Body of pancreas (tissue), 4 donors: Measurements from ENCODE around the gene SPPL2C. TPM values are rescaled to one million over a fixed set of nuclear protein-coding genes. Genes with fewer than 3 reads are reported as not detected.

Experiments used
- ATAC-seq: fragments of 150-250 bp; one replicate; pipeline ENCODE4 v1.9.1; 2016
- DNase-seq, 4 donors: peaks; one replicate each; pipeline ENCODE4 v3.0.0-alpha.2; 2019
- H3K27ac ChIP-seq, 4 donors: fragments of 200-600 bp; sonication (generic); 1 replicate in 3 of 4; 2 replicates in 1 of 4; pipeline versions ENCODE4 v1.5.1 to v1.6.1; 2016 to 2019; ENCODE audit warnings: mild to moderate bottlenecking in 1 of 4, mixed read lengths in 1 of 4, moderate library complexity in 1 of 4
- H3K27me3 ChIP-seq, 2 donors: fragments of 200-600 bp; sonication (generic); one replicate each; pipeline ENCODE4 v1.6.0; 2016; ENCODE audit warnings: mild to moderate bottlenecking in 1 of 2
- H3K36me3 ChIP-seq, 2 donors: fragments of 200-600 bp; sonication (generic); replicated peaks in 1 of 2; 2 replicates each; pipeline ENCODE4 v1.5.1; 2016; ENCODE audit warnings: low read depth in 2 of 2; ENCODE audit not compliant: insufficient read depth in 1 of 2
- H3K4me1 ChIP-seq: fragments of 200-600 bp; sonication (generic); one replicate; pipeline ENCODE4 v1.6.0; 2016
- H3K4me3 ChIP-seq, 2 donors: fragments of 200-600 bp; sonication (generic); 1 replicate in 1 of 2; 2 replicates in 1 of 2; pipeline ENCODE4 v1.5.1; 2016 to 2019
- H3K9me3 ChIP-seq, 3 donors: fragments of 200-600 bp; sonication (generic); 1 replicate in 2 of 3; 2 replicates in 1 of 3; pipeline ENCODE4 v1.5.1; 2016
- POLR2A ChIP-seq, 3 donors: fragments of 450-650 bp; IDR thresholded peaks; one replicate each; pipeline ENCODE4 v1.6.1; 2016; ENCODE audit warnings: antibody characterized with exemption in 3 of 3, mild to moderate bottlenecking in 2 of 3
- WGBS, 2 donors: methylation state at CpG; one replicate each; pipeline ENCODE4 v1.1.5; 2017; 5-methylcytosine and 5-hydroxymethylcytosine counted together
- intact Hi-C: fragments of 100-400 bp; cut with DNase I; formaldehyde crosslinking; loops from one replicate; pipeline ENCODE4 v1.15.1; 2023
- total RNA-seq, 2 donors: library from RNA; depleted of rRNA; stranded (reverse); fragments of >200 nt; gene quantifications; one replicate each; pipeline ENCODE4 v1.1.0, GENCODE V29; 2016
- TF ChIP-seq, protein P1 (sequence below), 7 experiments: fragments of 450-650 bp in 4 of 7; fragments of 200-600 bp in 3 of 7; sonication (generic) in 3 of 7; IDR thresholded peaks; one replicate each; pipeline ENCODE4 v1.5.1; 2016 to 2019; ENCODE audit warnings: antibody characterized with exemption in 7 of 7

The SPPL2C gene
- total RNA-seq, 2 donors from 2014 or later = not detected

GRCh38 chr17:45871718-45872117 lies 27.0 kb downstream of the SPPL2C start:
- intact Hi-C loops = no loop called here
- no peak for DNase-seq
- 65 to 68% methylated on average over 5 of the region's 5 CpGs for WGBS, 2 donors
- ATAC-seq = no peak
- no peaks in the 10 kb centered on the region for H3K36me3 ChIP-seq
- H3K27ac ChIP-seq = no peak overlapping the region
- peaks cover 0 to 4% of the 10 kb centered on the region in 2 donors for H3K27me3 ChIP-seq
- TF ChIP-seq, protein P1, sequence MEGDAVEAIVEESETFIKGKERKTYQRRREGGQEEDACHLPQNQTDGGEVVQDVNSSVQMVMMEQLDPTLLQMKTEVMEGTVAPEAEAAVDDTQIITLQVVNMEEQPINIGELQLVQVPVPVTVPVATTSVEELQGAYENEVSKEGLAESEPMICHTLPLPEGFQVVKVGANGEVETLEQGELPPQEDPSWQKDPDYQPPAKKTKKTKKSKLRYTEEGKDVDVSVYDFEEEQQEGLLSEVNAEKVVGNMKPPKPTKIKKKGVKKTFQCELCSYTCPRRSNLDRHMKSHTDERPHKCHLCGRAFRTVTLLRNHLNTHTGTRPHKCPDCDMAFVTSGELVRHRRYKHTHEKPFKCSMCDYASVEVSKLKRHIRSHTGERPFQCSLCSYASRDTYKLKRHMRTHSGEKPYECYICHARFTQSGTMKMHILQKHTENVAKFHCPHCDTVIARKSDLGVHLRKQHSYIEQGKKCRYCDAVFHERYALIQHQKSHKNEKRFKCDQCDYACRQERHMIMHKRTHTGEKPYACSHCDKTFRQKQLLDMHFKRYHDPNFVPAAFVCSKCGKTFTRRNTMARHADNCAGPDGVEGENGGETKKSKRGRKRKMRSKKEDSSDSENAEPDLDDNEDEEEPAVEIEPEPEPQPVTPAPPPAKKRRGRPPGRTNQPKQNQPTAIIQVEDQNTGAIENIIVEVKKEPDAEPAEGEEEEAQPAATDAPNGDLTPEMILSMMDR (IDR thresholded peaks at IDR 0.05) = no peak
- TF ChIP-seq POLR2A (IDR thresholded peaks at IDR 0.05) = no peak
- H3K4me3 ChIP-seq = no peak overlapping the region
- no peaks in the 10 kb centered on the region for H3K9me3 ChIP-seq
- no peaks in the 10 kb centered on the region for H3K4me1 ChIP-seq

DNA sequence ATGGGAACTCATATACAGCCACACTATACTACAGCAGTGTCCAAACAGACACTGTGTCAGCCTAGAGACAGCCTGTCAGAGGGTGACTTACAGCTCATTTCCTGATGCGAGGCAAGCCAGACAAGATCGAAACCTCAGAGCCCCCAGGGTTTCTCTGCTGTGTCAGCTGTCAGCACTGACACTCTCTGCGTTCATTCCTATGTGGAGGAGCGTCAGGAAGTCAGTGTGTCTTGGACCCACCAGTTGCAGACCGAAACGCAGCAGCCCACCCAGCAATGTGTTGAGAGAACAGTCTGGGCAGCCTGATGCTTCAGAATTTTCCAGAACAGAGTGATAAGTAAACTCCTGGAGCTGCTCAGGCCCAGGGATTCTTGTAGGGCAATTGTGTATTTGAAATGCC lies 29.0 kb downstream of the SPPL2C start:
- peaks cover 0 to 4% of the 10 kb centered on the region in 2 donors for H3K27me3 ChIP-seq
- ATAC-seq (no peak), DNase-seq (no peak)
- no peaks in the 10 kb centered on the region for H3K9me3 ChIP-seq
- H3K27ac ChIP-seq = no peak overlapping the region
- TF ChIP-seq, protein P1 (IDR thresholded peaks at IDR 0.05) = no peak
- TF ChIP-seq POLR2A (IDR thresholded peaks at IDR 0.05) = no peak
- H3K36me3 ChIP-seq = no peaks in the 10 kb centered on the region
- intact Hi-C loops = no loop called here
- no peaks in the 10 kb centered on the region for H3K4me1 ChIP-seq
- no peak overlapping the region for H3K4me3 ChIP-seq
- 26 to 33% methylated on average over 6 of the region's 6 CpGs for WGBS, 2 donors

GRCh38 chr17:45874151-45874550 lies 29.5 kb downstream of the SPPL2C start:
- intact Hi-C loops = no loop called here
- WGBS, 2 donors = 40 to 44% methylated on average over 3 of the region's 3 CpGs
- Histone ChIP-seq H3K4me3 (no peak overlapping the region), H3K27ac (no peak overlapping the region), H3K9me3 (no peaks in the 10 kb centered on the region), H3K4me1 (no peaks in the 10 kb centered on the region), H3K36me3 (no peaks in the 10 kb centered on the region), H3K27me3 (peaks cover 0 to 4% of the 10 kb centered on the region in 2 donors)
- ATAC-seq (no peak), DNase-seq (no peak)
- TF ChIP-seq, protein P1 (IDR thresholded peaks at IDR 0.05) = no peak

GRCh38 chr17:45876539-45876938 lies 31.9 kb downstream of the SPPL2C start:
- Histone ChIP-seq H3K4me3 (no peak overlapping the region), H3K9me3 (no peaks in the 10 kb centered on the region), H3K36me3 (no peaks in the 10 kb centered on the region), H3K27ac (no peak overlapping the region), H3K27me3 (peaks cover 0 to 4% of the 10 kb centered on the region in 2 donors), H3K4me1 (no peaks in the 10 kb centered on the region)
- 62 to 63% methylated on average over 3 of the region's 3 CpGs for WGBS, 2 donors
- ATAC-seq (no peak), DNase-seq (no peak)
- no peak for TF ChIP-seq POLR2A (IDR thresholded peaks at IDR 0.05)
- TF ChIP-seq, protein P1 (IDR thresholded peaks at IDR 0.05) = no peak
- intact Hi-C loops = no loop called here

GRCh38 chr17:45877467-45877866 lies 32.8 kb downstream of the SPPL2C start:
- DNase-seq (no peak), ATAC-seq (no peak)
- TF ChIP-seq, protein P1 (IDR thresholded peaks at IDR 0.05) = no peak
- no peak for TF ChIP-seq POLR2A (IDR thresholded peaks at IDR 0.05)
- H3K27me3 ChIP-seq = peaks cover 0 to 4% of the 10 kb centered on the region in 2 donors
- WGBS, 2 donors = 44% methylated on average over 1 of the region's 1 CpG
- H3K4me3 ChIP-seq = no peak overlapping the region
- no peaks in the 10 kb centered on the region for H3K9me3 ChIP-seq
- no peaks in the 10 kb centered on the region for H3K4me1 ChIP-seq
- no peaks in the 10 kb centered on the region for H3K36me3 ChIP-seq
- no peak overlapping the region for H3K27ac ChIP-seq
- intact Hi-C loops = no loop called here
